OCI-LY7 (cell line): ENCODE data around the gene YTHDF2.

ENCODE experiments used
- CTCF ChIP-seq: fragments of 200-600 bp; sonication (generic); conservative IDR thresholded peaks from 2 replicates; pipeline ENCODE4 v1.5.1; 2014; ENCODE audit warnings: mild to moderate bottlenecking, antibody characterized with exemption, low read length, moderate library complexity, mixed read lengths
- EZH2phosphoT487 ChIP-seq: fragments of 200-600 bp; sonication (generic); IDR thresholded peaks from 2 replicates; pipeline ENCODE4 v1.6.1; 2018; ENCODE audit warnings: low read depth, borderline replicate concordance, mild to moderate bottlenecking, mixed run types, antibody characterized with exemption, low read length, moderate library complexity, mixed read lengths

- TF ChIP-seq CTCF, result no peak
- TF ChIP-seq EZH2phosphoT487, result no peak
Measured at GRCh38 chr1:28817133-28817532, 80.4 kb downstream of the YTHDF2 start.
